GM12801 (cell line): Measurements from ENCODE around the gene DDRGK1.

Experiments used
- TF ChIP-seq, protein P1 (sequence below): IDR thresholded peaks from one replicate; pipeline ENCODE4 v1.5.1; 2011; ENCODE audit warnings: control low read depth; ENCODE audit not compliant: insufficient read length; ENCODE audit errors: extremely low read depth

Gene DDRGK1

DNA sequence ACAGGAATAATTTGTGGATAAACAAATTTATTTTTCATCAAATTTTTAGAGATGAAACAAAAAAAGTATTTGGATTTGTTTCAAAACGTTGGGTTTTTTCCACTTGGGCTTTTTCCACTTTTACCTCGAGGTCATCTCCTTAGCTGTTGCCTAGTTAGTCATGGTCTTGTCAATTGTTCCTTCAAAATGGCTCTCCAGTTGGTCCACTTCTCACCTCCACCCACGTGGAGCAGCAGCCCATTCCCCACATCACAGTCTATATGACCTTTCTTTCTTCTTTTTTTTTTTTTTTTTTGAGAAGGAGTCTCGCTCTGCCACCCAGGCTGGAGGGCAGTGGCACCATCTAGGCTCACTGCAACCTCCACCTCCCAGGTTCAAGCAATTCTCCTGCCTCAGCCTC is 41.2 kb upstream of the DDRGK1 start:
- TF ChIP-seq, protein P1, sequence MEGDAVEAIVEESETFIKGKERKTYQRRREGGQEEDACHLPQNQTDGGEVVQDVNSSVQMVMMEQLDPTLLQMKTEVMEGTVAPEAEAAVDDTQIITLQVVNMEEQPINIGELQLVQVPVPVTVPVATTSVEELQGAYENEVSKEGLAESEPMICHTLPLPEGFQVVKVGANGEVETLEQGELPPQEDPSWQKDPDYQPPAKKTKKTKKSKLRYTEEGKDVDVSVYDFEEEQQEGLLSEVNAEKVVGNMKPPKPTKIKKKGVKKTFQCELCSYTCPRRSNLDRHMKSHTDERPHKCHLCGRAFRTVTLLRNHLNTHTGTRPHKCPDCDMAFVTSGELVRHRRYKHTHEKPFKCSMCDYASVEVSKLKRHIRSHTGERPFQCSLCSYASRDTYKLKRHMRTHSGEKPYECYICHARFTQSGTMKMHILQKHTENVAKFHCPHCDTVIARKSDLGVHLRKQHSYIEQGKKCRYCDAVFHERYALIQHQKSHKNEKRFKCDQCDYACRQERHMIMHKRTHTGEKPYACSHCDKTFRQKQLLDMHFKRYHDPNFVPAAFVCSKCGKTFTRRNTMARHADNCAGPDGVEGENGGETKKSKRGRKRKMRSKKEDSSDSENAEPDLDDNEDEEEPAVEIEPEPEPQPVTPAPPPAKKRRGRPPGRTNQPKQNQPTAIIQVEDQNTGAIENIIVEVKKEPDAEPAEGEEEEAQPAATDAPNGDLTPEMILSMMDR = no peak

DNA sequence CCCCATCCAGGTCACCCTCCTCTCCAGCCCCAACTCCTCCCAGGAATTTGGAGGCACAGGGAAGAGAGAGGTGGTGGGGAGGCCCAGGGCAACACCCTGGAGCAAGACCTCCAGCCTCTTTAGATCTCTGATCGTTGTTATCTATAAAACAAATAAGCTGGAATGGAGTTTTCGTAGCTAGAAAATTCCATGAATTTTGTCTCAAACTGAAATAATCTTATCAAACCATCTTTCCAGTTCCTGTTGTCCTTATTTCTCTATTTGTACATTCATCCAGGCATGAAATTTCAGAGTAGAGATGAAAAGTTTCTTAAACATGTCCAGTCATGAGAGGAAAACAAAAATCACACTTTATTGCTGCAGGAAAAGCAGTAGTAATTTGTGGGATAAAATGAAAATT is 40.7 kb upstream of the DDRGK1 start:
- TF ChIP-seq, protein P1 = no peak

DNA sequence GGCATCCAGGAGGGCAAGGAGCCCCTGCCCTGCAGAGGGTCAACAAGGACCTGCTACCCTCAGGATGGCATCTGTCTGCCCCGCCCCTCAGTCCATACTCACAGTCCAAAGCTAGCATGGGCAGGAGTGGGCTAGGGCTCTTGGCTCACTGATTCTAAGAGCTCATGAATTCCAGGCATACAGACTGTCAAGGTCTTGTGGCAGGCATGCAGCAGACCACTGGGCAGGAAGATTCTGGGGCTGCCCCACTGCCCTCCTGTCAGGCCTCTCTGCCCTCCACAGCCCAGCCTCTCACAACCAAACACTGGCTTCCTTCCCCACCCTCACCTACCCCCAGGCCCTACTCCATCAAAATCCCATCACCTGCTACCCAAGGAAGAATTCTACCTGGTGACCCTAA is 40.1 kb upstream of the DDRGK1 start:
- TF ChIP-seq, protein P1 = no peak

DNA sequence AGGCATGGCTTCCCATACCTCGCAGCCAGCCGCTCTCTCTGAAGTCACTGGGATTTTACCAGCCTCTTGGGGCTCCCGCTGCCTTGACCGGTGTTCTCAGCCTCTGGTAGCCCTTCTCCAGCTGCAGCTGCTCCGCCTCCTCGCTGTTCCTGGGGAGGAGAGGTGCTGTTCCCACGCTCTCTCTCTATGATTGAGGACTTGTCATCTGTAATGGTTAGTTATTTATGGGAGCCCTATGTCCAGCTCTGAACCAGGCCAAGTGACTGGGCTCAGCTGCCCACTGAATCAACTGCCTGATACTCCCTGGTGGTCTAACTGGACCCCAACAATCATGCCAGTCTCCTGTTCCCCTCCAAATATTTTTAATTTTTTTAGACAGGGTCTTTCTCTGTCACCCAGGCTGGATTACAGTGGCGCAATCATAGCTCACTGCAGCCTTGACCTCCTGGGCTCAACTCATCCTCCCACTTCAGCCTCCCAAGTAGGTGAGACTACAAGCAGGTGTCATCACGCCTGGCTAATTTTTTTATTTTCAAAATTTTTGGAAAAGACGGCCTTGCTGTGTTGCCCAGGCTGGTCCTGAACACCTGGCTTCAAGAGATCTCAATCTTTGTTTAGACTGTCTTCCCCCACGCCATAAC is 39.4 kb upstream of the DDRGK1 start:
- TF ChIP-seq, protein P1 = no peak

DNA sequence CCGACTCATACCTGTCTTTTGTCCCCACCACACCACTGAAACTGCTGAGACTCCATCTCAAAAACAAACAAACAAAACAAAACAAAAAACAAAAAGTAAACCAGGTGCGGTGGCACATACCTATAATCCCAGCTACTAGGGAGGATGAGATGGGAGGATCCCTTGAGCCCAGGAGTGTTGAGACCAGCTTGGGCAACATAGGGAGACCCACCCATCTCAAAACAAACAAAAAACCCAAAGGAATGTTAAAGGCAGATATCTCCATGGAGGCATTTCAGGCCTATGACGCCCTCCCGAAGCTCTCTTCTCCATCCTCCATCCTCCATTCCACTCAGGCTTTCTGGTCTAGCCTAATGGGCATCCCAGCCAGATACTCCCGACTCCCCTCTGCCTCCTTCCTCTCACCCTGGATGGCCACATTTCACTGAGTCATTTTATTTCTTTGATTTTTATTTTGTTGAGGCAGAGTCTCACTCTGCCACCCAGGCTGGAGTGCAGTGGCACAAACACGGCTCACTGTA is 37.8 kb upstream of the DDRGK1 start:
- TF ChIP-seq, protein P1 = no peak

DNA sequence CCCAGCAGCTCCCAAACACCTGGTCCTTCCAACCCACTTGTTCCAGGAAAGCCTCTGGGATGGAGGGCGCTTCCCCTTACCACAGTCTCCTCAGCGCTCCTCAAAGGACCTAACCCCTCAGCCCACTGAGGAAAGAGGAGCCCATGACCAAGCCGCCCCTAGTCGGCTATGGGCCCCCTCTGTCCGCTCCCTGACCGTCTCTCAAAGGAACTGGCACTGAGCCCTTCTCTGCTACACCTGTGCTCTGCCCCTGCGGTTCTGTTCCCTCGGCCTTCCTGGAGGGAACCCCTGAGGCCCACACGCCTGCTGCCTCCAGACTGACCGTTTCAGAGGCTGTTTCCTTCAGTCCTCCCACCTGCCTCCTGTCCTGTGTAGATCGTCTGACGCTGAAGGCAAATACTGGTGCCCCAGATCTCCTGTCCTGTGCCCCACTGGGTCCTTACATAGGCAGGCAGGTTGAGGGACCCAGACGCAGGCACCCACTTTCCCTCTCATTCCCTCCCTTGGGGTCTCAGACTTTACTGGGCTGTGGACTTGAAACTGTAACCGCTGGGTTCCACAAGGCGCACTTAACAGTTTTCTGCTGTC is 36.4 kb upstream of the DDRGK1 start:
- TF ChIP-seq, protein P1 = no peak

DNA sequence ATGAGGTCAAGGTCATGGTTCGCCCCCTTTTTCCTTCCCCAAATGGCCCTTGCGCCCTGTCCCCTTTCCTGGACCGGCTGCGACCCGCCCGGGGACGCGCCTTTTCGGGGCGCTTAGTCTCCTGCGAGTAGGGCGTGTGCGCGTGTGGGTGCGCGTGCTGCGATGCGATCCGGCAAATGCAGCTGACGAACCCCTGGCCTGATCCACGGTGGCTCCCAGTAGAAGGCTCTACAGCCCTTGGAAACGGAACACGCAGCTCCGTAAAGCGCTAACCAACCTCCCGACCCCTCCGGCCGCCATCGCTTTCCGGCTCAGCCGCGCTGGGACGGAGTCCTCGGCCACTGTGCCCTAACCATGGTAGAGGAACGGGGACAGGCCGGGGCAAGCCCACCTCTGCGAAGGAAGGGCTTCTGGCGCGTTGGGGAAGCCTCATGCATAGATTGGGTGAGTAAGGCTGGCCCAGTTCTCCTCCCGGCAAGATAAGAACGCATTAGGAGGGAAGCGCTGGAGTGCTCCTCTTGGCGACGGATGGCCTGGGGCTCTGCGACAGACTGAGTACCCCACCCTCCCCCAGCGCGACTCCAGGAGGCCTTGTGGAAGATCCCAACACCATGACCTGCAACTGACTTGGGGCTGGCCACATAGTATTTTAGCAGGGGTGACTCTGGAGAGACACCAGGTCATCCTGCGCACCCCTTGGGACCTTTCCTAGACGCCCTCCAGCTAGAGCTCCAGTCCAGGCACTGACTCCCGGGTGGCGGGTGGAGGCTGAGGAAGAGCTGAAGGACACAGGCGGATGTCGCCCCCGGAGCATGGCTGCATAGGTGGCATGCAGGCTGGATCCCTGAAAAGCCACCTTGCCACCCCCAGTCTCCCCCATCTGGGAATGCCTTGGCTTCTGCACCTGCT is 35.6 kb upstream of the DDRGK1 start:
- TF ChIP-seq, protein P1 = no peak
